Stimulated activated CD8-positive, alpha-beta memory T cell treated with anti-CD3 and anti-CD28 coated beads, Interleukin-12 subunit alpha, Interleukin-12 subunit beta, amount 100 ng/mL, for 24 hours (primary cell): Measurements from ENCODE around the gene GFER.
"Not testable (repeated sequence)": the region's sequence is repeated elsewhere in the genome, so short reads cannot be mapped to it uniquely, and the experiment has no call there.

ENCODE experiments used
- DNase-seq: peaks from one replicate; pipeline ENCODE4 v3.0.0-alpha.2; 2020; ENCODE audit errors: extremely low read depth

Gene GFER

DNA sequence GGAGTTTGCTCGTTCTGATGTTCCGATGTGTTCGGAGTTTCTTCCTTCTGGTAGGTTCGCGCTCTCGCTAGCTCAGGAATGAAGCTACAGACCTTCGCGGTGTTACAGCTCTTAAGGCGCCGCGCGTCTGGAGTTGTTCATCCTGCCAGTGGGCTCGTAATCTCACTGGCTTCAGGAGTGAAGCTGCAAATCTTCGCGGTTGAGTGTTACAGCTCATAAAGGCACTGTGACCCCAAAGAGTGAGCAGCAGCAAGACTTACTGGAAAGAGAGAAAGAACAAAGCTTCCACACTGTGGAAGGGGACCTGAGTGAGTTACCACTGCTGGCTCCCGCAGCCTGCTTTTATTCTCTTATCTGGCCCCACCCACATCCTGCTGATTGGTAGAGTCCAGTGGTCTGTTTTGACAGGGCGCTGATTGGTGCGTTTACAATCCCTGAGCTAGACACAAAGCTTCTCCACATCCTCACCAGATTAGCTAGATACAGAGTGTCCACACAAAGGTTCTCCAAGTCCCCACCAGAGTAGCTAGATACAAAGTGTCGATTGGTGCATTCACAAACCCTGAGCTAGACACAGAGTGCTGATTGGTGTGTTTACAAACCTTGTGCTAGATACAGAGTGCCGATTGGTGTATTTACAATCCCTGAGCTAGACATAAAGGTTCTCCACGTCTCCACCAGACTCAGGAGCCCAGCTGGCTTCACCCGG, 26.4 kb upstream of the GFER start:
- DNase-seq = not testable (repeated sequence)

DNA sequence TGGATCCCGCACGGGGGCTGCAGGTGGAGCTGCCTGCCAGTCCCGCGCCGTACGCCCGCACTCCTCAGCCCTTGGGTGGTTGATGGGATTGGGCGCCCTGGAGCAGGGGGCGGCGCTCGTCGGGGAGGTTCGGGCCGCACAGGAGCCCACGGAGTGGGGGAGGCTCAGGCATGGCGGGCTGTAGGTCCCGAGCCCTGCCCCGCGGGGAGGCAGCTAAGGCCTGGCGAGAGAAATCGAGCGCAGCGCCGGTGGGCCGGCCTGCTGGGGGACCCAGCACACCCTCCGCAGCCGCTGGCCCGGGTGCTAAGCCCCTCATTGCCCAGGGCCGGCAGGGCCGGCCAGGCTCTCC, 25.9 kb upstream of the GFER start:
- DNase-seq = not testable (repeated sequence)

DNA sequence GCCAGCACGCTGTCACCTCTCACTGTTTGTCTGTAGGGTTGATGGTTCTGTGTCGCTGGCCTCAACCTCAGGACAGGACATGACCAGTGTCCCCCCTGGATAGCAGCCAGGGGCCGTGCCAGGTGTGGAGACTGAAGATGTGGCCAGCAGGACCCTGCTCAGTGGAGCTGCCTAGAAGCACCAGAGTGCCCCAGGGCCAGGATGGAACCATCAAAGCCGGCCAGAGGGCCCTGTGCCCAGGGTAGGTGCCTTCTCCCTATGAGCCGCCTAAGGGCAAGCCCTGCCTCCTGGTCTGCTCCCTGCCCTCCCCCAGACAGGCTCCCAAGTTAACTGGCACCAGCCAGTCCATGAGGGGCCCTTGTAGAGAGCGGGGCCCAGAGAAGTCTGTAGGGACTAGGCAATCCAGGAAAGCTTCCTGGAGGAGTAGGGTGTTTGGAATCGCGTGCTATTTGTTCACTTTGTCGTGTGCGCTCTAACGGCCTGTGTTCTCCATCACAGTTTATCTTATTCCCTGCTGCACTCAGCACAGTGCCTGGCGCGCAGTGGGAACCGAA, 25.2 kb upstream of the GFER start:
- no peak for DNase-seq

DNA sequence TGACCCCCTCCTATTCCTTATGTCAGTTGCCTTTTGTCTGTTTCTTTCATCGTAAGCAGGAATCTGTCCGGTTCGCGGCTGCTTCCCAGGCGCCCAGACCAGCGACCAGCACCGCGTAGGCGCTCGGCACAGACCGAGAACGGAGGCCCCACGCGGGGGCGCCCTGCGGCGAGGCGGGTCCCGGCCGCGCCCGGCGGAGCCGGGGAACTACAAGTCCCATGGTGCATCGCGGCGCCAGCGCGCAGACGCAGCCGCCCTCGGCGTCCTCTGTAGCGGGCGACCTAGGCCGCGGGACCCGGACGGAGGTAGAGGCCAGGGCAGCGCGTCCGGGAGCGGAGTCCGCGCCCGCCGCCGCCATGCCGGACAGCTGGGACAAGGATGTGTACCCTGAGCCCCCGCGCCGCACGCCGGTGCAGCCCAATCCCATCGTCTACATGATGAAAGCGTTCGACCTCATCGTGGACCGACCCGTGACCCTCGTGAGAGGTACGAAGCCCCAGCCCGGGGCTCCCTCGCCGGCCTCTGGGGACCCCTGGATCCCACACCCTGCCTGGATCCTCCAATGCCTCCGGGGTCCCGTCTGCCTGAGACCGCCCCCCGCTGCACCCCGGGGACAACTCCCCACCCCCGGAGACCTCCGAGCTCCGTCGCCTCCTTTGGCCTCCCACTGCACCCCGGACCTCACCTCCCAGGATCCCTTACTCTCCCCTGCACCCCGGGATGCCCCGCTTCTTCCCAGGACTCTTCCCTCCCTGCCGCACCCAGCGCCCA, 24.5 kb upstream of the GFER start, which contains the start of gene NDUFB10:
TSS of gene NDUFB10 (plus strand) at position 270 of the 771 bp plus-strand sequence. CDS start at position 357, 87 bp downstream.
- DNase-seq = peak; percentile 77

DNA sequence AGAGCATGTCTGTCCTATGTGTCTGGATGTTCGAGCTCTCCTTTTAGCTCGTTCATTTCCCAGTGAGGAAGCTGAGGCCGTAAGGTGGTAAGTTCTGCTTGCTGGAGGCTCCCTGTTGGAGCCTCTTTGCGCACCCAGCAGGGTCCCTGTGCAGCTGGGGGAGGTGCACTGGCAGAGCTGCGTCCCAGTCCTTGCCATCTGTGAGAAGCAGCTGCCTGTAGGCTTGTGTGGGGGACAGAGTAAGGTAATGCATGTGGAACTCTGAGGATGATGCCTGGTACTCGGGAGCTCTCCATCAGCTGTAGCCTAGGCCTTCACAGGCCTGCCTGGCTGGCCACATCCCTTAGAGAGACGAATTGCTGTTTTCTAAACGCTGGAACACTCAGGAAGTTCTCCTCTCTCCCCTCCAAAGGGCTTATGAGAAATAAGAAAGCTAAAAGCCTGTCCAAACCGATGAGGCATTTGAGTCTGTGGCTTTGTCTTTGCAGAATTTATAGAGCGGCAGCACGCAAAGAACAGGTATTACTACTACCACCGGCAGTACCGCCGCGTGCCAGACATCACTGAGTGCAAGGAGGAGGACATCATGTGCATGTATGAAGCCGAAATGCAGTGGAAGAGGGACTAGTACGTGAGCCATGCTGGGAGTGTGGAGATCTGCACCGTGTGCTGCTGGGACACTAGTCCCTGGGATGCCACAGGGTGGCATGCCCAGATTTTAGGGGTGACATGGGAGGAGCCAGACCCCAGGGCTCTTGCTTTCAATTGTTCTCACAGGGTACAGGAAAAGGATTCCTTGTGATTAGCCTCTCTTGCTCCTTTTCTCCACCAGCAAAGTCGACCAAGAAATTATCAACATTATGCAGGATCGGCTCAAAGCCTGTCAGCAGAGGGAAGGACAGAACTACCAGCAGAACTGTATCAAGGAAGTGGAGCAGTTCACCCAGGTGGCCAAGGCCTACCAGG, 23.0 kb upstream of the GFER start:
- no peak for DNase-seq

DNA sequence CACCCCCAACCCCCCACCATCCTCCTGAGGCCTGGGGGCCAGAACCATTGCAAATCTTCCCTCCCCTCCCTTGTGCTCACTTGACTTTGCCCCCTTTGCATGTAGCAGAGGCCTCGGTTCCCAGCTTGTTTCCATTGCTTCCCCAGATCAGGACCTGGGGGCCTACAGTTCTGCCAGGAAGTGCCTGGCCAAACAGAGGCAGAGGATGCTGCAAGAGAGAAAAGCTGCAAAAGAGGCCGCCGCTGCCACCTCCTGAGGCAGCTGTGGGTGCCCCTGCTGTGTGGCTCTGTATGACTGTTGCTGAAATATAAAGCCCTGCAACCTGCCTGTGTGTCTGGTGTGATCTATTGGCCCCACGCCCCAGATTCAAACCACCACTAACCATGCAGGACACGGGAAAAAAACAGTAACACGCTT, 22.3 kb upstream of the GFER start:
- no peak for DNase-seq

DNA sequence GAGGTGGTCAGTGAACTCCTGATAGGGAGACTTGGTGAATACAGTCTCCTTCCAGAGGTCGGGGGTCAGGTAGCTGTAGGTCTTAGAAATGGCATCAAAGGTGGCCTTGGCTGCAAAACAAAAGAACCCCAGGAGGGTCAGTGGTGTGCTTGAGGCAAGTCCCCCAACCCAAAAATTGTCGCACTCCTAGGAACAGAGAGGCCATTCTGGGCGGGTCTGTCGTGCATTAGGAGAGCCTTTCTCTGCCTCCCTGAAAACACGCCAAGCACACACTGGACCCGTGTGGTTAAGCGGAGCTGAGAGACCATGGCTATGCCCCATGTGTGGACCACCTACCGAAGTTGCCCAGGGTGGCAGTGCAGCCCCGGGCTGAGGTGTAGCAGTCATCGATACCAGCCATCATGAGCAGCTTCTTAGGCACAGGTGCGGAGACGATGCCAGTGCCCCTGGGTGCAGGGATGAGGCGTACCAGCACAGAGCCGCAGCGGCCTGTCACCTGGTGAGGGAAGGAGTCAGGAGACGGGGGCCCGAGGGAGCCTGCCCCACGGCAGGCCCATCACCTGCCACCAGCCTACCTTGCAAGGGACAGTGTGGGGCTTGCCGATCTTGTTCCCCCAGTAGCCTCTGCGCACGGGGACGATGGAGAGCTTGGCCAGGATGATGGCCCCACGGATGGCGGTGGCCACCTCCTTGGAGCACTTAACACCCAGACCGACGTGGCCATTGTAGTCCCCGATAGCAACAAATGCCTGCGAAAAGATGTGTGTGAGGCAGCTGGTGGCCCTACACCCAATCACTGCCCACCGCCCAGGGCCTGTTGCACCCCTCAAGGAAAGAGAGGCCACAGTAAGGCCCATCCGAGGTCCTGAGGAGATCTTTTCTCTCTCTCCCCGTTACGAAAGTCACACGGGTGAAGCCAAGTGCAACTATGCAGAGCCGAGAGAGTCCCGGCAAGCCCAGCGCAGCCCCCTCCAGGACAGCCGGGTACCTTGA, 21.5 kb upstream of the GFER start:
- DNase-seq = not testable (repeated sequence)

DNA sequence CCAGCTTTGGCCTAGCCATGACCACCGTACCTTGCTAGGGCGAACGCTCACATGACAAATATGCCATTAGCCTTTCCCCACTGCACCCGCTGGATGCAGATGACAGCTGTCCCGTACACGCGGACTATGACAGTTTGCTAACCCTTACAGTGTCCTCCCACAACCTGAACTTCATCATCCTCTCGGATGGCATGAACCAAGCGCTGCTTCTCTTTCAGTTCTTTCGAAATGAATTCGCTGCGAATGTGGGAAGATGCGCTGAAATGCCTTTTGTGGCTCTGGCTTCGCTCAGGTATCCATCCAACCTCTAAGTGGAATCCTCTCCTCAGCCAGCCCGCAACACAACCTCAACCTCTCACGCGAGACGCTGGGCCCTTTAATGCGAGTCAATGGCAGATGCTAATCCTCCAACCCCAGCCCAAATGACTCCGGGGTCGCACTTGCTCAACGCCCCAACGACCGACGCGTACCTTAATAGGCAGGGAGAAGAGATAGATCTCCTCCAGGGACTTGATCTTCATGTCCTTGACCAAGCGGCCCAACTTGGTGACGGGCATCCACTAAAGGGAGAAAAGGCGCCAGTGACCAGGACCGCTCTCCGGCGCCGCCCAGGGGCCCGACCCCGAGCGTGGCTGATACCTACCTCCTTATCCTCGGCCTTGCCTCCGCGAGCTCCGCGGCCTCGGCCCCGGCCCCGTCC, 20.0 kb upstream of the GFER start:
- no peak for DNase-seq

DNA sequence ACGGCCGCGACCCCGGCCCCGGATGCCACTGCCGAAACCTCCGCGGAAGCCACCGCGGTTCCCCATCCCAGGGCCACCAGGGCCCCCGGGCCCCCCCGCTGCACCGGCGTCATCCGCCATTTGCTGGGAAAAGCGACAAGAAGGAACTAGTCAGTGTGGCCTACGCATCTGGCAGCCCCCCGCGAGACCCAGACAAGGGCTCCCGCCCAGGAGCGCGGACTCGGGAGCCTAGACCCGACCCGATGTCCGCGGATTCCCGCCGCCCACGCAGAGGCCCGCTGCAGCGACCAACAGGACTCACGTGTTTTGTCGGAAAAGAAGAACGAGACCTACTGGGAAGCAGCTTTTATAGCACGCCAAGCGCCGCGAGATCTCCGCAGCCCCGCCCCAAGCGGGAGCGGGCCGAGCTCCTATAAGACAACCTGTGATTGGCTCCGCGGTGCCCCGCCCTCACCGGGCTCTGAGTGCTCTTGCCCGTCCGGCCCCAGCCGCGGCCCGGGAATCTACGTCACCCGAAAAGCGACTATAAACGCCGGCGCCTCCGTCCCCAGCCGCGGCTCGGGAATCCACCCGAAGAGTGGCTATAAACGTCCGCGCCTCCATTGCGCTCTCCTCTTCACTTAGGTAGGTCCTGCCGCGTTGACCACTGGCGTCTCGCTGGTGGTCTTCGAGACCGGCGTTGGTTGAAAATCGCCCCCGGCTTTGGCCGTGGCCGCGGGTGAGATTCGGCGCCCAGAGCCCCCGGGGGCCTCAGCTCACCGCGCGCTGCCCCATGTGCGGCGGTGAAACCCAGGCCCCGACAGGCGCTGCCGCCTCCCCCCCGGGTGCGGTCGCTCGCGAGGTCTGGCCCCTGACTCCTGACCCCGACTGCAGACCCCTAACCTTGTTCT, 19.2 kb upstream of the GFER start, which contains the start of gene RPS2:
TSS of gene RPS2 (minus strand) at position 321 of the 890 bp plus-strand sequence. CDS start at position 120, 201 bp downstream.
- peak; percentile 91 for DNase-seq

DNA sequence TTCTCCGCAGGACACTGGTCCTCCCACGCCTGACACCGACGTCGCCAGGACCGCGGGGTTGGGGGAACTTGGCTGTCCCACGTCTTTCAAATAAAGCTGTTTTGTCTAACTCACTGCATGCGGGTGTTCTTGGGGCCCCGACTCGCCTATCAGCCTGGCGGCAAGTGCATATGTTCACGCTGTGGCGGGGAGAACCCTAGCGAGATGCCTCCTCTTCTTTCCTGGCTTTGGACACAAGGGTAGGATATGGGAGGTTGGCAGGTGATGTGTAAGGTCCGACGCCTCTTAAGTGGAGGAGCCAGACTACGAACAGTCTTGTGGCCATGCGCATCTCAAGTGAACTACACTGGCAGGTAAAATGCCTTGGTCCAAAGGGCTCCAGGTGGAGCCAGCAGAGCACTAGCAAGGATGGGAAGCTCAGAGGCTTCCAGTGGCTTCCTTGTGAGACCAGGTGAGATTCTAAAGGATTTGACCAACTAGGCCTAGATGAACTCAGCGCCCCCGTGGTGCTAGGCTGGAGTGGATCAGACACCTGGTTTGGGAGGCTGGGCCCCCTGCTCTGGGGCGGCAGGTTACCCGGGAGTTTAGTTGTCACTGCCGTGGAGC, 18.5 kb upstream of the GFER start:
- no peak for DNase-seq

DNA sequence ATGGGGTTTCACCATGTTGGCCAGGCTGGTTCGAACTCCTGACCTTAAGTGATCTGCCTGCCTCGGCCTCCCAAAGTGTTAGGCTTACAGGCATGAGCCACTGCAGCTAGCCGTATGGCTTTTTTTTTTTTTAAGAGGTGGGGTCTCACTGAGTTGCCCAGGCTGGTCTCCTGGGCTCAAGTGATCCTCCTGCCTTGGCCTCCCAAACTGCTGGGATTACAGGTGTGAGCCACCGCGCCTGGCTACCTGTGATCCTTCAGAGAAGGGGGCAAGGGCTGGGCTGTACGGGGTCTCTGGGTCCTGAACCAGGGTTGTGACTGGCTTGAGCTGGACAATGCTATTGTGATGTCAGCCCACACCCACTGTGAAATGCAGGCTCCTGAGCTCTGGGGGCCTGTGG, 17.5 kb upstream of the GFER start, which contains the start of gene RNF151:
TSS of gene RNF151 (plus strand) at position 397 of the 400 bp plus-strand sequence. CDS start 26 bp downstream, outside the sequence.
- no peak for DNase-seq

DNA sequence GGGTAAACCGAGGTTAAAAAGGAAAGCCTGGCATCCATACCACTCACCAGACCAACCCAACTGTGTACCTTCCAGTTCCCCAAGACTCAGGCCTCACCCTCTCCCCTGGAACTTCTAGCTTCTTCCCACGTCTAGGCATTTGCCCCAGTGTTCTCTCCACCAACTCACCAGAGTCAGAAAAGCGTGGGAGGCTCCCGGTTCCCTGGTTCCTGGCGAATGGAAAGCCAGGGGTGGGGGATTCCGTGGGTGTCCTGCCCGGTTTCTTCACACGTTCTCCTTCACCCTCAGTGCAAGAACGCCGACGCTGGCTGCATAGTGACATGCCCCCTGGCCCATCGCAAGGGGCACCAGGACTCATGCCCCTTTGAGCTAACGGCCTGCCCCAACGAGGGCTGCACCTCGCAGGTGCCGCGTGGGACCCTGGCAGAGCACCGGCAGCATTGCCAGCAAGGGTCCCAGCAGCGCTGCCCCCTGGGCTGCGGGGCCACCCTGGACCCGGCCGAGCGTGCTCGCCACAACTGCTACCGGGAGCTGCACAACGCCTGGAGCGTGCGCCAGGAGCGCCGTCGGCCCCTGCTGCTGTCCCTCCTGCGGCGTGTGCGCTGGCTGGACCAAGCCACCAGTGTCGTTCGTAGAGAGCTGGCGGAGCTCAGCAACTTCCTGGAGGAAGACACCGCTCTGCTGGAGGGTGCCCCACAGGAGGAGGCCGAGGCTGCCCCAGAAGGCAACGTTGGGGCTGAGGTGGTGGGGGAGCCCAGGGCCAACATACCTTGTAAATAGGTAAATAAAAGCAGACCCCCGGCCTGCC, 15.6 kb upstream of the GFER start:
- DNase-seq = no peak

DNA sequence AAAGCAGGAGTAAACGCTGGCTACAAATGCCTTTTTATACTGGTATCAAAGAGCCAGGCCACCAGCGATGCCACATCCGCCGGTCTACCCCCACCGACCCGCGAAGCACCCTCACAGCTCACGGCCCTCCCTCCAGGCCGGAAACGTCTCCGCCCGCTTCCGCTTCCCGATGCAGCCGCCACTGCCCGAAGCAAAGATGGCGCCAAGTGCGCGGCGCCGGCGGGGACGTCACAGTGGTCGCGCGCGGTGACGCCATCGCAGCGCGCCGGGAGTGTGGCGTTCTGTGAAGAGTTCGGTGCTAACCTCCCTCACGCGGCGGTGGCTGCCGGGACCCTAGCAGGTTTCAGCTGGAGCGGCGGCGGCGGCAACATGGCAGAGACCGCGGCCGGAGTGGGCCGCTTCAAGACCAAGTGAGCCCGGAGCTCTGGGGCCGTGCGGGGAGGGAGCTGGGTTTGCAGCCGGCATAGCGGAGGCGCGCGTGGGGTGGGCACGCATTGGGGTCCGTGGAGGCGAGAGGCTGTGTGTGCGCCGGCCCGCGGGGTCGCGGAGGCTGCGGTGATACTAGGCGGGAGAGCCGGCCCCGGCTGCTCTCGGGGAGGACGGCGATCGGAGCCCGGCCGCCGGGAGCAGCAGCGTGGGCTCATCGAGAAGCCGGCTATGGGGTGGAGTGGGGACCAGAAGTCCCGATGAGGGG, 12.1 kb upstream of the GFER start, which contains the start of gene TBL3:
TSS of gene TBL3 (plus strand) at position 258 of the 694 bp plus-strand sequence. CDS start at position 370, 112 bp downstream.
- DNase-seq = peak; percentile 91

DNA sequence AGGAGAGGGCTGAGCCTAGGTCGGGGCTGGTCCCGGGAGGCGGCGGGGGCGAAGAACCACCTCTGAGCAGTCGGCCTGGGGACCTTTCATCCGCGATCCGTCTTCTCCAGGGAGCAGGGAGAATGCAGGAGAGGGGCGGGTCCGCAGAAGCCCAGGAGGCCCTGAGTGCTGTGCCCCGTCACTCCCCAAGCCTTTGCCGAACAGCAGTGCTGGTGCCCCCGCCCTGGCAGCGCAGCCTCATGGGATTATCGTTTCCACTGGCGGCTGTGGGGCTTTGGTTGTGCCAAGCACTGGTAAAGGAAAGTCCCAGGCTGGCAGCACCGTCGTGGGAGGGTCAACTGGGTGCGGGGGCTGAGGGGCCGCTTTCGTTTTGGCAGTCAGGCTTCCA, 11.5 kb upstream of the GFER start:
- no peak for DNase-seq

DNA sequence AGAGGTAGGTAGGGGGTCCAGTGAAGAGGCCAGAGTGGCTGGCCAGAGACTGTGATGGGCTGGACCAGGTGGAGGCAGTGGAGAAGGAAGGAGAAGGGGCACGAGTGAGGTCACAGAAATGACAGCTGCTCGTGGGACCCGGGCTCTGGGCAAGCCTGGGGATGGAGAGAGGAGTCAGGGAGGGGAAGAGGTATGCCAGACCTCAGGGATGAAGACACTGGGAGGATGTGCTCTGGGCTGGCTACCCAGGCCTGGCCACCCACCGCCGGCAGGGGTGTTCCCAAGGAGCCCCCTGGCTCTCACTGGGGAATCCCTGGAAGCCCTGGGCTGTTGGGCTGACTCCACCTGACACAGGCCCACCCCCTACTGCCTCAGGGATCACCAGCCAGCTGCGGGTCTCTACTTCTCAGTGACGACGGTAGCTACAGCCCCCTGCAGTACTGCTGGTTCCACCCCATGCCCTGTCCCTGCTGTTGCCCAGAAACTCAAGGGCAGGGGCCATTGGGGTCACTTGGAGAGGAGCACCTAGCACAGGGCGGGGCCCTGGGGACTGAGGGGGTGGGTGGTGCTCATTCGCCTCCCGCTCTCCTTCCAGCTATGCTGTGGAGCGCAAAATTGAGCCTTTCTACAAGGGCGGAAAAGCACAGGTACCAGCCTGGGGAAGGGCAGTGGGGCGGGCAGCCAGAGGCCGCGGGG, 10.4 kb upstream of the GFER start:
- no peak for DNase-seq
